IPS DF 6.9 (cell line): ENCODE results near the gene HECTD4.

Experiments used
- DNase-seq: peaks from one replicate; pipeline ENCODE4 v3.0.0-alpha.2; 2013; ENCODE audit warnings: low read depth, low spot score
- H3K27ac ChIP-seq: one replicate; pipeline ENCODE4 v1.5.1; 2013; ENCODE audit warnings: low read length, control low read depth
- H3K27me3 ChIP-seq: 2 replicates; pipeline ENCODE4 v1.6.1; 2013; ENCODE audit warnings: mild to moderate bottlenecking, low read length; ENCODE audit not compliant: control insufficient read depth, insufficient read depth
- H3K36me3 ChIP-seq: 2 replicates; pipeline ENCODE4 v1.6.1; 2013; ENCODE audit warnings: low read length; ENCODE audit not compliant: control insufficient read depth, insufficient read depth
- H3K4me1 ChIP-seq: 2 replicates; pipeline ENCODE4 v1.6.1; 2013; ENCODE audit warnings: low read length; ENCODE audit not compliant: control insufficient read depth, insufficient read depth
- H3K4me3 ChIP-seq: 2 replicates; pipeline ENCODE4 v1.5.1; 2013; ENCODE audit warnings: mild to moderate bottlenecking, low read length
- H3K9me3 ChIP-seq: 2 replicates; pipeline ENCODE4 v1.6.1; 2013; ENCODE audit warnings: low read length, inconsistent platforms; ENCODE audit not compliant: control insufficient read depth, insufficient read depth
- WGBS: extraction: QIAGEN DNeasy Blood & Tissue Kit; methylation state at CpG from one replicate; pipeline ENCODE4 v1.1.7; 2013; ENCODE audit warnings: mixed read lengths, missing lambda C conversion rate; ENCODE audit not compliant: insufficient read length, insufficient coverage; 5-methylcytosine and 5-hydroxymethylcytosine counted together

HECTD4 gene

GRCh38 chr12:112169161-112169872 lies 212.9 kb downstream of the HECTD4 start:
- H3K36me3 ChIP-seq = peaks cover 4% of the 10 kb centered on the region; the same call in 1 of the 2 replicates
- H3K4me3 ChIP-seq = no peak overlapping the region
- no peak for DNase-seq
- H3K27ac ChIP-seq = no peak overlapping the region
- no peaks in the 10 kb centered on the region for H3K4me1 ChIP-seq
- H3K9me3 ChIP-seq = no peaks in the 10 kb centered on the region
- H3K27me3 ChIP-seq = no peaks in the 10 kb centered on the region
- no CpG with 5 or more reads among the region's 19 CpGs for WGBS

DNA sequence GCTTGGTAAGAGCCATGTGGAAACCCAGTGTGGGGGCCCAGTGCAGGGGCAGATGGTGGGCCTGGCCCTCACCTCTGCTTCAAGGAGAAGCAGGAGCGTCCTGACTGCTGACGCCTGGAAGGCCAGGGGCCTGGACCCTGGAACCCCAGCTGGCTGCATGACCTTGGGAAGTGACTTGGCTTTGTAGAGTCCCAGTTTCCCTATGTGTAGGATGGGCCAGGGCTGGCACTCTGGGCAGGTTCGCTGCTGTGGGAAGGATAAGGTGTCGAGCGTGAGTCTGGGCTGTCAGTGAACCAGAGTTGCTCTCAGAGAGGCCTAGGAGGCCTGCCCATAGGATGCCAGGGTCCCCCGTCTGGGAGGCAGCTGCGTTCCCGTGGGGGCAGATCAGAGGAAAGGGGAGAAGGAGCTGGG lies 213.7 kb downstream of the HECTD4 start:
- DNase-seq = no peak
- Histone ChIP-seq H3K9me3 (no peaks in the 10 kb centered on the region), H3K4me1 (no peaks in the 10 kb centered on the region), H3K36me3 (peaks cover 4% of the 10 kb centered on the region; the same call in 1 of the 2 replicates), H3K27ac (no peak overlapping the region), H3K4me3 (no peak overlapping the region), H3K27me3 (no peaks in the 10 kb centered on the region)
- no CpG with 5 or more reads among the region's 8 CpGs for WGBS

DNA sequence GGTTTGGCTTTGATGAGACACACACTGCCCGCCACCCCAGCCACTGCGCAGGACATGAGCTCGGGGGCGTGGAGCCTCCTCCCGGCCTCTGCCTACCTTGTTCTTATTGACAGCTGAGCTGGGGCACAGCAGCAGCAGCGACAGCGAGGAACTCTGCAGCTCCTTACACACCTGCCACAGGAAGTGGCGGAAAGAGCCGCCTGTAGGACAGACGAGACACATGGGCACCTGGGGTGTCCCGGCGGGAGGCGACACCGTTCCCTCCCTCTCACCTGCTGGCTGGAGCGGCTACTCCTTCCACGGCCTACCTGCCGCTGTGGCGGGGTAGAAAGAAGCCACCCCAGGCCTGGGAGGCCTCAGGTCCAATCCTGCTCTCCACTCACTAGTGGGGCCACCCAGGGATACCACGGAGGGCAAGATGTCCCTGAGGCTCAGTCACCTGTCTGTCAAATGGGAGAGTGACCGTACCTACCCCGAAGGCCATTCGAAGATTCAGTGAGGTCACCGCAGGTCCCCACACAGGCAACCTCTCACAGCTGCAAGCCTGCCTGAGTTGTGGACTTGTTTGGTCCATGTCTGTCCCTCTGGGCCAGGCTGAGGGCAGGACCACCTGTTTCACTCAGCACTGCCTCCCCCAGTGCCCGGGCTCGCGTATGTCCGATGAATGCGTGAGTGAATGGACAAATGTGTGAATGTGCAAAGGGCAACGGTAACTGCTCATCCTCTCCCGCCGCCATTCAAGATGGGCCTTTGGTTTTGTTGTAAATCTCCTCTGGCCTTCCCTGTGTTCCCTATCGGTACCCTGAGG lies 214.3 kb downstream of the HECTD4 start:
- Histone ChIP-seq H3K36me3 (peaks cover 8% of the 10 kb centered on the region), H3K4me3 (no peak overlapping the region), H3K9me3 (no peaks in the 10 kb centered on the region), H3K27me3 (no peaks in the 10 kb centered on the region), H3K27ac (no peak overlapping the region), H3K4me1 (no peaks in the 10 kb centered on the region)
- no peak for DNase-seq
- no CpG with 5 or more reads among the region's 32 CpGs for WGBS

- H3K9me3 ChIP-seq = no peaks in the 10 kb centered on the region
- H3K27me3 ChIP-seq = no peaks in the 10 kb centered on the region
- no peak overlapping the region for H3K27ac ChIP-seq
- H3K4me3 ChIP-seq = no peak overlapping the region
- DNase-seq = no peak
- peaks cover 12% of the 10 kb centered on the region for H3K36me3 ChIP-seq
- H3K4me1 ChIP-seq = no peaks in the 10 kb centered on the region
- no CpG with 5 or more reads among the region's 12 CpGs for WGBS
Measured at GRCh38 chr12:112167031-112167461, 215.2 kb downstream of the HECTD4 start.

DNA sequence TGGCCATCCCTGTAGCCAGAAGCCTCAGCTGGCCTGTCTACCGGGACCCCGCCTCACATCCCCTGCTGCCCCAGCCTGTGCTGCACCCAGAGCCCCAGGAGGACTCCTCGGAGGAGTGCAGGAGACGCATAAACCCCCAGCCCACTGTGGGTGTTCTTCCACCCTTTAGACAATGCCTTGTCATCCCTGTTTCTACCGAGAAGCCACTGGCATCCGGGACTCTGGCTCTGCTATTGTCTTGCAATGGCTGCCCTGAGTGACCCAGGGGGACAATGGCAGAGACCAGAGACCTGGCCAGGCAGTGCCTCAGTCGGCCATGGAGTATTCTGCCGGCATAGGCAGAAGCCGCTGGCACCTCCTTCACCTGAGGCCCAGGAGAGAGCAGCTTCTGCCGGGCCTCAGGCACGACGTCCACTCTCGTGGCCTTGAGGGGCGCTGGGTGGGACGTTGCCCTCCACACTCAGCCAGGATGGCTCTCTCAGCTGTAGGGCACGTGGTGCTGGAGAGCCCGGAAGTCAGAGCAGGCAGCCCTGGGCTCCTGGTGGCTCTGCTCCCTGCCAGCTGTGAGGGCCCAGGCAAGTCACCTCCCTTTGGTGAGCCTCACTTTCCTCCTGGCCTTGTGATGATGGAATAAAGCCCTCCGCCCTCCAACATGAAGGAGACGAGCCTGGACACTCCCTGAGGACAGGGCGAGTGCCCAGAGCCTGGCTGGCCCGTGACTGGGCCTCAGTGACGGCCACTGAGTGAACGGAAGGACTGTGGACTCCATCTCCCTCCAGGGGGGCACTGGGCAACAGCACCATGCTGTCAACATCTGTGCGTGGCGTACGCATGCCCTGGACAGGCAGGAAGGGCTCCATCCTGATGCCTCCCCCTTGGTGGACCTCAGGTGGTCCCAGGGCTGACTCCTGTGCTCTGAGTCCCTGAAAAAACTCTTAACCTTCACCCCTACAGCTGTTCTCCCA lies 215.9 kb downstream of the HECTD4 start:
- H3K9me3 ChIP-seq = no peaks in the 10 kb centered on the region
- WGBS = no CpG with 5 or more reads among the region's 26 CpGs
- no peaks in the 10 kb centered on the region for H3K4me1 ChIP-seq
- H3K4me3 ChIP-seq = no peak overlapping the region
- DNase-seq = no peak
- peaks cover 13% of the 10 kb centered on the region for H3K36me3 ChIP-seq
- no peaks in the 10 kb centered on the region for H3K27me3 ChIP-seq
- H3K27ac ChIP-seq = no peak overlapping the region

- H3K4me3 ChIP-seq = no peak overlapping the region
- H3K9me3 ChIP-seq = no peaks in the 10 kb centered on the region
- no peaks in the 10 kb centered on the region for H3K4me1 ChIP-seq
- no peak for DNase-seq
- H3K27ac ChIP-seq = no peak overlapping the region
- WGBS = no CpG with 5 or more reads among the region's 13 CpGs
- H3K36me3 ChIP-seq = peaks cover 9% of the 10 kb centered on the region
- no peaks in the 10 kb centered on the region for H3K27me3 ChIP-seq
Measured at GRCh38 chr12:112165624-112166023, 216.6 kb downstream of the HECTD4 start.

DNA sequence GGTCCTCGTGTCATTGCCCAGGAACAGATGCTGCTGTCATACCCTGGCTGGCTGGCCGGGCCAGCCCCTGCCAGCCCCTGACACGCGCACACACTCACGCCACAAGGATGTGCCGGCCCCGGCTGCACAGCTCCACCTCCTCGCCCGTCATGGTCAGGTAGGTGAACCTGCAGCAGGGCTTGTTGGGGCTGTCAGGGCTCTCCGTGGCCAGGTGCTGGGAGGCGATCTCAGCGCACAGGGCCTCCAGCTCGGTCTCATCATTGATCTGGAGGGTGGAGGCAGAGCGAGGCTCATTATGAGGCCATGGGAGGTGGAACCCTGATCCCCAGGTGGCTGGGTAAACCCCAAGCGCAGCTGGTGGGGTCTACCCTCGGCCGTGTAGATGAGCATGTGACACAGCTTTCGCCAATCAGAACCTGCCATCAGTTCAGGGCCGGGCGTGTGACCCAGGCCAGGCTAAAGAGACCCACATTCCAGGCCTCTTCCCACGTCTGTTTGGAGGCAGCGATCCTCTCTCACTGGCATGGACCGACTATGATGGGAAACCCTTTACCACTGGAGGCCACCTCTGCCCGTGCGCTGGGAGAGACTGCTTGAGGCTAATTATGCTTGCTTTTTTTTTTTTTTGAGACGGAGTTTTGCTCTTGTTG lies 218.1 kb downstream of the HECTD4 start:
- H3K27ac ChIP-seq = no peak overlapping the region
- H3K27me3 ChIP-seq = no peaks in the 10 kb centered on the region
- no peaks in the 10 kb centered on the region for H3K4me1 ChIP-seq
- no CpG with 5 or more reads among the region's 26 CpGs for WGBS
- no peak overlapping the region for H3K4me3 ChIP-seq
- DNase-seq = no peak
- peaks cover 11% of the 10 kb centered on the region for H3K36me3 ChIP-seq
- H3K9me3 ChIP-seq = no peaks in the 10 kb centered on the region

- no peak for DNase-seq
- no CpG with 5 or more reads among the region's 22 CpGs for WGBS
- Histone ChIP-seq H3K27ac (no peak overlapping the region), H3K36me3 (peaks cover 11% of the 10 kb centered on the region), H3K4me3 (no peak overlapping the region), H3K27me3 (no peaks in the 10 kb centered on the region), H3K4me1 (no peaks in the 10 kb centered on the region), H3K9me3 (no peaks in the 10 kb centered on the region)
Measured at GRCh38 chr12:112163471-112163991, 218.7 kb downstream of the HECTD4 start.

DNA sequence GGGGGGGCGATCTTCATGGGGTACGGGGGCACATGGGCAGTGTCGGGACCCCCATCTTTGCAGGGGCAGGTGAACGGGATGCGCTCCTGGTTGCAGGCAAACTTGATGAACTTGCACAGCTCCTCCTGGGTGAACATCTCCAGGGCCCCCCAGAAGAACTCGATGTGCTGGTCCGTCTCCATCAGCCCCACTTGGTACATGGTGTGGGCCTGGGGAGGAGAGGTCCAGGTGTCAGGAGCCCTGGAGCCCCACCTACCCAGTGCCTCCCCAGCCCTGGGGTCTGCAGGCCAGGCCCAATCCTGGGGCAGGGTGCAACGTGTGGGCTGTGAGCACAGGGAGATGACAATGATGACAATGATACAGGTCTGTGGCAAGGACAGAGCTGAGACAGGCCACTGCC lies 219.2 kb downstream of the HECTD4 start:
- H3K27ac ChIP-seq = no peak overlapping the region
- no peaks in the 10 kb centered on the region for H3K4me1 ChIP-seq
- H3K27me3 ChIP-seq = no peaks in the 10 kb centered on the region
- no peaks in the 10 kb centered on the region for H3K9me3 ChIP-seq
- H3K4me3 ChIP-seq = no peak overlapping the region
- no CpG with 5 or more reads among the region's 8 CpGs for WGBS
- no peak for DNase-seq
- H3K36me3 ChIP-seq = peaks cover 11% of the 10 kb centered on the region
